ENCODE results near the gene SEC16A.

SEC16A gene

GRCh38 chr9:136464241-136464640, 18.6 kb downstream of the SEC16A start:
- DNase-seq (ENCODE audit: low read depth in 1 of 2, low spot score in 1 of 2): no peak
- Histone ChIP-seq H3K27me3 (ENCODE audit: insufficient read depth, poor library complexity, severe bottlenecking) (no peaks in the 10 kb centered on the region), H3K27ac (replicated peaks) (no peak overlapping the region), H3K4me3 (replicated peaks; ENCODE audit: insufficient read depth, low read length) (no peak overlapping the region)
- no peak for TF ChIP-seq REST (IDR thresholded peaks at IDR 0.05; ENCODE audit: insufficient replicate concordance, low read depth)
- TF ChIP-seq GABPA (IDR thresholded peaks at IDR 0.05; ENCODE audit: low read depth): no peak
- no peak for TF ChIP-seq SPI1 (IDR thresholded peaks at IDR 0.05; ENCODE audit: borderline replicate concordance, low read depth)
- TF ChIP-seq CTCF (IDR thresholded peaks at IDR 0.05; ENCODE audit: insufficient read depth, low read length): no peak
- no peak for TF ChIP-seq POLR2AphosphoS5 (IDR thresholded peaks at IDR 0.05; ENCODE audit: low read depth)

- no peak for DNase-seq (ENCODE audit: low read depth in 1 of 2, low spot score in 1 of 2)
- Histone ChIP-seq H3K4me3 (replicated peaks; ENCODE audit: insufficient read depth, low read length) (no peak overlapping the region), H3K27me3 (ENCODE audit: insufficient read depth, poor library complexity, severe bottlenecking) (no peaks in the 10 kb centered on the region), H3K27ac (replicated peaks) (no peak overlapping the region)
- TF ChIP-seq REST (IDR thresholded peaks at IDR 0.05; ENCODE audit: insufficient replicate concordance, low read depth) (no peak), CTCF (IDR thresholded peaks at IDR 0.05; ENCODE audit: insufficient read depth, low read length) (no peak), SPI1 (IDR thresholded peaks at IDR 0.05; ENCODE audit: borderline replicate concordance, low read depth) (no peak), GABPA (IDR thresholded peaks at IDR 0.05; ENCODE audit: low read depth) (no peak), POLR2AphosphoS5 (IDR thresholded peaks at IDR 0.05; ENCODE audit: low read depth) (no peak)
These were observed 19.3 kb downstream of the SEC16A start for GRCh38 chr9:136463578-136463977.

GRCh38 chr9:136462664-136463063, 20.2 kb downstream of the SEC16A start:
- TF ChIP-seq POLR2AphosphoS5 (IDR thresholded peaks at IDR 0.05; ENCODE audit: low read depth): no peak
- no peak for TF ChIP-seq CTCF (IDR thresholded peaks at IDR 0.05; ENCODE audit: insufficient read depth, low read length)
- TF ChIP-seq GABPA (IDR thresholded peaks at IDR 0.05; ENCODE audit: low read depth): no peak
- TF ChIP-seq REST (IDR thresholded peaks at IDR 0.05; ENCODE audit: insufficient replicate concordance, low read depth): no peak
- TF ChIP-seq SPI1 (IDR thresholded peaks at IDR 0.05; ENCODE audit: borderline replicate concordance, low read depth): no peak
- Histone ChIP-seq H3K27ac (replicated peaks) (no peak overlapping the region), H3K4me3 (replicated peaks; ENCODE audit: insufficient read depth, low read length) (no peak overlapping the region), H3K27me3 (ENCODE audit: insufficient read depth, poor library complexity, severe bottlenecking) (no peaks in the 10 kb centered on the region)
- DNase-seq (ENCODE audit: low read depth in 1 of 2, low spot score in 1 of 2): no peak
